Measurements from ENCODE around the gene SEMA6C.
"Not testable (repeated sequence)": the region's sequence is repeated elsewhere in the genome, so short reads cannot be mapped to it uniquely, and the experiment has no call there.

GRCh38 chr1:151188667-151189066 lies 42.2 kb upstream of the SEMA6C start:
- TF ChIP-seq POLR2AphosphoS5 (IDR thresholded peaks at IDR 0.05; ENCODE audit: borderline replicate concordance, low read depth, low read length); EZH2 (IDR thresholded peaks at IDR 0.05): not testable (repeated sequence)
